PC-3 (cell line): ENCODE data around the gene SMC1A. TPM values are rescaled to one million over a fixed set of nuclear protein-coding genes. Genes with fewer than 3 reads are reported as not detected.

Source experiments
- ATAC-seq: fragments of 200-7000 bp; cut with Tn5 transposase; 2 replicates; pipeline ENCODE4 v1.9.1; 2020; ENCODE audit warnings: mild to moderate bottlenecking, moderate library complexity
- BruUV-seq: library from RNA; stranded (reverse); fragments of 400-500 nt; replicated peaks from 2 replicates; lab custom pipeline; 2021; lab: Mats Ljungman, UMichigan
- CTCF ChIA-PET: fragments of 300-600 bp; sonication (Branson Sonifier 250); formaldehyde crosslinking; loops from one replicate; lab custom pipeline; 2022; ENCODE audit warnings: antibody characterized with exemption; lab: Charles Lee
- POLR2A ChIA-PET: fragments of 300-600 bp; sonication (Branson Sonifier 250); formaldehyde crosslinking; loops from one replicate; lab custom pipeline; 2022; ENCODE audit warnings: antibody characterized with exemption; ENCODE audit not compliant: unreplicated experiment; lab: Charles Lee
- DNase-seq: peaks from one replicate; pipeline ENCODE4 v3.0.0-alpha.2; 2015
- H2AFZ ChIP-seq: fragments of 300-600 bp; sonication (generic); 2 replicates; pipeline ENCODE4 v1.6.0; 2016; ENCODE audit warnings: antibody characterized with exemption, low read length
- H3F3A ChIP-seq: fragments of 300-600 bp; sonication (generic); one replicate; pipeline ENCODE4 v1.6.0; 2017; ENCODE audit warnings: antibody characterized with exemption, low read length, control low read depth, mild to moderate bottlenecking; ENCODE audit not compliant: unreplicated experiment
- H3K27ac ChIP-seq: fragments of 300-600 bp; sonication (generic); 2 replicates; pipeline ENCODE4 v1.5.1; 2016; ENCODE audit warnings: mild to moderate bottlenecking, low read length
- H3K27me3 ChIP-seq: fragments of 300-600 bp; sonication (generic); 2 replicates; pipeline ENCODE4 v1.6.1; 2016; ENCODE audit warnings: low read length, mixed read lengths
- H3K36me3 ChIP-seq: fragments of 300-600 bp; sonication (generic); 2 replicates; pipeline ENCODE4 v1.6.1; 2016; ENCODE audit warnings: low read depth, mixed run types, low read length, mixed read lengths
- H3K4me1 ChIP-seq: fragments of 300-600 bp; sonication (generic); 2 replicates; pipeline ENCODE4 v1.5.1; 2016; ENCODE audit warnings: low read length; ENCODE audit not compliant: insufficient read depth
- H3K4me2 ChIP-seq: fragments of 300-600 bp; sonication (generic); 2 replicates; pipeline ENCODE4 v1.6.0; 2016; ENCODE audit warnings: low read length
- H3K4me3 ChIP-seq: fragments of 300-600 bp; sonication (generic); 2 replicates; pipeline ENCODE4 v1.5.1; 2016; ENCODE audit warnings: mild to moderate bottlenecking, low read length, mixed read lengths
- H3K79me2 ChIP-seq: fragments of 300-600 bp; sonication (generic); 2 replicates; pipeline ENCODE4 v1.6.1; 2017; ENCODE audit warnings: low read length, mixed read lengths
- H3K9ac ChIP-seq: fragments of 300-600 bp; sonication (generic); 2 replicates; pipeline ENCODE4 v1.6.0; 2016; ENCODE audit warnings: mild to moderate bottlenecking, low read length
- H3K9me2 ChIP-seq: fragments of 300-600 bp; sonication (generic); replicated peaks from 2 replicates; pipeline ENCODE4 v1.6.1; 2016; ENCODE audit warnings: mixed run types, low read length, mixed read lengths
- H3K9me3 ChIP-seq: fragments of 300-600 bp; sonication (generic); 2 replicates; pipeline ENCODE4 v1.6.1; 2016; ENCODE audit warnings: low read length, mixed read lengths
- H4K20me1 ChIP-seq: fragments of 300-600 bp; sonication (generic); 2 replicates; pipeline ENCODE4 v1.6.1; 2016; ENCODE audit warnings: low read length, mixed read lengths
- CTCF ChIP-seq: fragments of 300-600 bp; sonication (generic); conservative IDR thresholded peaks from 2 replicates; pipeline ENCODE4 v1.5.1; 2017; ENCODE audit warnings: antibody characterized with exemption, low read depth, mild to moderate bottlenecking, low read length
- EZH2 ChIP-seq: fragments of 300-600 bp; sonication (generic); IDR thresholded peaks from one replicate; pipeline ENCODE4 v1.6.1; 2017; ENCODE audit warnings: antibody characterized with exemption, mild to moderate bottlenecking, low read length; ENCODE audit not compliant: unreplicated experiment
- EZH2phosphoT487 ChIP-seq: fragments of 300-600 bp; sonication (generic); IDR thresholded peaks from 2 replicates; pipeline ENCODE4 v1.6.1; 2018; ENCODE audit warnings: mild to moderate bottlenecking, antibody characterized with exemption, low read length, borderline replicate concordance
- intact Hi-C: fragments of 100-400 bp; cut with micrococcal nuclease; formaldehyde crosslinking; loops from 2 replicates; pipeline ENCODE4 v1.9.0; 2023
- total RNA-seq: library from RNA; depleted of rRNA; stranded (reverse); fragments of >200 nt; gene quantifications from 2 replicates; pipeline ENCODE4 v1.2.3, GENCODE V29; 2014

The SMC1A gene
- total RNA-seq, 1 experiment from 2014 or later: 47.6 TPM

- intact Hi-C loops: no loop called here
- ChIA-PET POLR2A (interaction anchor here (0.6 kb wide), 1 partner anchor 807 kb away, joined by 4 read pairs; no protein-coding TSS in a partner anchor), CTCF (no interaction called here)
- TF ChIP-seq CTCF (no peak), EZH2phosphoT487 (no peak), EZH2 (no peak)
- DNase-seq (no peak), ATAC-seq (no peak)
- Histone ChIP-seq H3K9me2 (no peaks in the 10 kb centered on the region), H3K4me1 (no peaks in the 10 kb centered on the region), H2AFZ (no peak overlapping the region), H3K9ac (no peak overlapping the region), H3K27ac (no peak overlapping the region), H3K9me3 (no peaks in the 10 kb centered on the region), H3K36me3 (peaks cover 34% of the 10 kb centered on the region), H4K20me1 (no peaks in the 10 kb centered on the region; the same call in 1 of the 2 replicates), H3K27me3 (no peaks in the 10 kb centered on the region), H3K4me2 (no peak overlapping the region), H3K79me2 (no peaks in the 10 kb centered on the region), H3K4me3 (no peak overlapping the region), H3F3A (no peaks in the 10 kb centered on the region)
- BruUV-seq: no TSS peak
These were observed 45.6 kb downstream of the SMC1A start for GRCh38 chrX:53376888-53377287.

- Histone ChIP-seq H3F3A (no peaks in the 10 kb centered on the region), H3K27me3 (no peaks in the 10 kb centered on the region), H3K4me3 (no peak overlapping the region), H3K9me2 (no peaks in the 10 kb centered on the region), H3K79me2 (no peaks in the 10 kb centered on the region), H3K27ac (no peak overlapping the region), H4K20me1 (no peaks in the 10 kb centered on the region; the same call in 1 of the 2 replicates), H3K36me3 (peaks cover 18% of the 10 kb centered on the region), H3K9me3 (no peaks in the 10 kb centered on the region), H2AFZ (no peak overlapping the region), H3K4me2 (no peak overlapping the region), H3K9ac (no peak overlapping the region), H3K4me1 (no peaks in the 10 kb centered on the region)
- no TSS peak for BruUV-seq
- intact Hi-C loops: no loop called here
- ATAC-seq (no peak), DNase-seq (no peak)
- POLR2A ChIA-PET: no interaction called here
- TF ChIP-seq EZH2phosphoT487 (no peak), CTCF (peak; percentile 34)
- CTCF ChIA-PET: no interaction called here
These were observed 47.5 kb downstream of the SMC1A start for GRCh38 chrX:53374923-53375322.

GRCh38 chrX:53374222-53374820 is 48.1 kb downstream of the SMC1A start:
- no peaks in the 10 kb centered on the region for H3K27me3 ChIP-seq
- H3K4me3 ChIP-seq: no peak overlapping the region
- ChIA-PET CTCF (no interaction called here), POLR2A (no interaction called here)
- no peak overlapping the region for H2AFZ ChIP-seq
- BruUV-seq: no TSS peak
- H3K4me2 ChIP-seq: no peak overlapping the region
- no peaks in the 10 kb centered on the region for H3K4me1 ChIP-seq
- H3K79me2 ChIP-seq: no peaks in the 10 kb centered on the region
- H3K27ac ChIP-seq: no peak overlapping the region
- TF ChIP-seq EZH2phosphoT487: no peak
- TF ChIP-seq EZH2: no peak
- no peak for TF ChIP-seq CTCF
- no peaks in the 10 kb centered on the region for H3K9me2 ChIP-seq
- ATAC-seq: no peak
- DNase-seq: no peak
- intact Hi-C loops: no loop called here
- no peaks in the 10 kb centered on the region for H3F3A ChIP-seq
- H3K9ac ChIP-seq: no peak overlapping the region
- H3K9me3 ChIP-seq: no peaks in the 10 kb centered on the region
- H3K36me3 ChIP-seq: peaks cover 13% of the 10 kb centered on the region
- H4K20me1 ChIP-seq: no peaks in the 10 kb centered on the region; the same call in 1 of the 2 replicates
